ENCODE measurements around the gene CLEC4M. TPM values are rescaled to one million over a fixed set of nuclear protein-coding genes. Genes with fewer than 3 reads are reported as not detected.

CLEC4M gene
- total RNA-seq, 1 donor from 2014 or later, result not detected

- peaks cover 17% of the 10 kb centered on the region for H3K27me3 Mint-ChIP-seq (ENCODE audit: insufficient read depth, low read depth)
- H4K20me1 ChIP-seq (ENCODE audit: low read depth), result no peaks in the 10 kb centered on the region
- H3K9me3 Mint-ChIP-seq, result peaks cover 10% of the 10 kb centered on the region
- no peaks in the 10 kb centered on the region for H3K4me1 Mint-ChIP-seq
- no peak for DNase-seq (ENCODE audit: low spot score)
- H3K27ac Mint-ChIP-seq, result no peak overlapping the region
- TF ChIP-seq EZH2 (IDR thresholded peaks at IDR 0.05) (no peak), EZH2phosphoT487 (IDR thresholded peaks at IDR 0.05) (no peak), CTCF (IDR thresholded peaks at IDR 0.05) (no peak)
- no peak overlapping the region for H3K9ac ChIP-seq
- H3K9me3 ChIP-seq (ENCODE audit: low read depth), result no peaks in the 10 kb centered on the region
- no peak overlapping the region for H2AFZ ChIP-seq (replicated peaks)
- no peaks in the 10 kb centered on the region for H3K36me3 ChIP-seq
- no peaks in the 10 kb centered on the region for H3K4me1 ChIP-seq
- H3K79me2 ChIP-seq (ENCODE audit: low read depth), result no peaks in the 10 kb centered on the region
- no peak overlapping the region for H3K27ac ChIP-seq
- no peak overlapping the region for H3K4me2 ChIP-seq
- H3K36me3 Mint-ChIP-seq, result no peaks in the 10 kb centered on the region
- H3K4me3 ChIP-seq, result no peak overlapping the region
- H3F3A ChIP-seq (ENCODE audit: low read depth), result no peaks in the 10 kb centered on the region
- H3K27me3 ChIP-seq, result no peaks in the 10 kb centered on the region
- no peak overlapping the region for H3K4me3 Mint-ChIP-seq
Measured at GRCh38 chr19:7751157-7751783, 11.8 kb upstream of the CLEC4M start.

GRCh38 chr19:7756258-7756657 is 6.8 kb upstream of the CLEC4M start:
- H3K4me3 ChIP-seq, result no peak overlapping the region
- H3K4me2 ChIP-seq, result no peak overlapping the region
- H3K4me1 ChIP-seq, result no peaks in the 10 kb centered on the region
- Mint-ChIP-seq H3K36me3 (no peaks in the 10 kb centered on the region), H3K9me3 (peaks cover 35% of the 10 kb centered on the region), H3K27me3 (ENCODE audit: insufficient read depth, low read depth) (peaks cover 12% of the 10 kb centered on the region), H3K27ac (no peak overlapping the region), H3K4me3 (no peak overlapping the region), H3K4me1 (no peaks in the 10 kb centered on the region)
- no peak overlapping the region for H3K9ac ChIP-seq
- no peaks in the 10 kb centered on the region for H3K79me2 ChIP-seq (ENCODE audit: low read depth)
- H3K27ac ChIP-seq, result no peak overlapping the region
- no peaks in the 10 kb centered on the region for H3F3A ChIP-seq (ENCODE audit: low read depth)
- no peaks in the 10 kb centered on the region for H3K36me3 ChIP-seq
- no peak overlapping the region for H2AFZ ChIP-seq (replicated peaks)
- no peaks in the 10 kb centered on the region for H4K20me1 ChIP-seq (ENCODE audit: low read depth)
- DNase-seq (ENCODE audit: low spot score), result no peak
- H3K9me3 ChIP-seq (ENCODE audit: low read depth), result peaks cover 17% of the 10 kb centered on the region
- no peak for TF ChIP-seq CTCF (IDR thresholded peaks at IDR 0.05)
- no peak for TF ChIP-seq EZH2 (IDR thresholded peaks at IDR 0.05)
- no peak for TF ChIP-seq EZH2phosphoT487 (IDR thresholded peaks at IDR 0.05)
- H3K27me3 ChIP-seq, result no peaks in the 10 kb centered on the region

- H3K27ac ChIP-seq, result no peak overlapping the region
- no peak overlapping the region for H3K4me2 ChIP-seq
- TF ChIP-seq EZH2phosphoT487 (IDR thresholded peaks at IDR 0.05) (no peak), CTCF (IDR thresholded peaks at IDR 0.05) (no peak), EZH2 (IDR thresholded peaks at IDR 0.05) (no peak)
- H3K4me3 ChIP-seq, result no peak overlapping the region
- no peak for DNase-seq (ENCODE audit: low spot score)
- no peaks in the 10 kb centered on the region for H4K20me1 ChIP-seq (ENCODE audit: low read depth)
- no peaks in the 10 kb centered on the region for H3K36me3 ChIP-seq
- H3K9ac ChIP-seq, result no peak overlapping the region
- H3K27me3 Mint-ChIP-seq (ENCODE audit: insufficient read depth, low read depth), result peaks cover 15% of the 10 kb centered on the region
- H3K4me3 Mint-ChIP-seq, result no peak overlapping the region
- H3K36me3 Mint-ChIP-seq, result no peaks in the 10 kb centered on the region
- H3K4me1 Mint-ChIP-seq, result no peaks in the 10 kb centered on the region
- H3K9me3 Mint-ChIP-seq, result peaks cover 38% of the 10 kb centered on the region
- H3F3A ChIP-seq (ENCODE audit: low read depth), result no peaks in the 10 kb centered on the region
- H3K4me1 ChIP-seq, result no peaks in the 10 kb centered on the region
- no peaks in the 10 kb centered on the region for H3K79me2 ChIP-seq (ENCODE audit: low read depth)
- no peaks in the 10 kb centered on the region for H3K27me3 ChIP-seq
- H2AFZ ChIP-seq (replicated peaks), result no peak overlapping the region
- H3K9me3 ChIP-seq (ENCODE audit: low read depth), result peaks cover 17% of the 10 kb centered on the region
- no peak overlapping the region for H3K27ac Mint-ChIP-seq
Measured at GRCh38 chr19:7757358-7757757, 5.7 kb upstream of the CLEC4M start.

Measured in neural progenitor cell (in vitro differentiated cells).